Right ventricle myocardium inferior (tissue), 1 donor: Measurements from ENCODE around the gene PABPC5. TPM values are rescaled to one million over a fixed set of nuclear protein-coding genes. Genes with fewer than 3 reads are reported as not detected.

Source experiments
- ATAC-seq: fragments of 200-7000 bp; cut with Tn5 transposase; one replicate; pipeline ENCODE4 v1.9.1; 2020; ENCODE audit warnings: mild to moderate bottlenecking, moderate library complexity
- DNase-seq: peaks from one replicate; pipeline ENCODE4 v3.0.0; 2021; ENCODE audit errors: missing footprints
- intact Hi-C: fragments of 100-400 bp; cut with DNase I; formaldehyde crosslinking; loops from one replicate; pipeline ENCODE4 v1.11.0; 2022
- long read RNA-seq: library from polyadenylated mRNA; unstranded; transcript quantifications from one replicate; pipeline ENCODE4 v2.0.0, GENCODE V29; 2021
- total RNA-seq: library from RNA; stranded (reverse); fragmentation: NEBNext Ultra II Directional; extraction: Animal tissue kit (Norgen Biotek cat#: 25700); gene quantifications from one replicate; pipeline ENCODE4 v1.2.1, GENCODE V29; 2021
- donor health status: DM: no; HTN: yes; CAD: no; lungs with severe emphysema.

Gene PABPC5
- 0.87 TPM for total RNA-seq
- long read RNA-seq = 0 reads

DNA sequence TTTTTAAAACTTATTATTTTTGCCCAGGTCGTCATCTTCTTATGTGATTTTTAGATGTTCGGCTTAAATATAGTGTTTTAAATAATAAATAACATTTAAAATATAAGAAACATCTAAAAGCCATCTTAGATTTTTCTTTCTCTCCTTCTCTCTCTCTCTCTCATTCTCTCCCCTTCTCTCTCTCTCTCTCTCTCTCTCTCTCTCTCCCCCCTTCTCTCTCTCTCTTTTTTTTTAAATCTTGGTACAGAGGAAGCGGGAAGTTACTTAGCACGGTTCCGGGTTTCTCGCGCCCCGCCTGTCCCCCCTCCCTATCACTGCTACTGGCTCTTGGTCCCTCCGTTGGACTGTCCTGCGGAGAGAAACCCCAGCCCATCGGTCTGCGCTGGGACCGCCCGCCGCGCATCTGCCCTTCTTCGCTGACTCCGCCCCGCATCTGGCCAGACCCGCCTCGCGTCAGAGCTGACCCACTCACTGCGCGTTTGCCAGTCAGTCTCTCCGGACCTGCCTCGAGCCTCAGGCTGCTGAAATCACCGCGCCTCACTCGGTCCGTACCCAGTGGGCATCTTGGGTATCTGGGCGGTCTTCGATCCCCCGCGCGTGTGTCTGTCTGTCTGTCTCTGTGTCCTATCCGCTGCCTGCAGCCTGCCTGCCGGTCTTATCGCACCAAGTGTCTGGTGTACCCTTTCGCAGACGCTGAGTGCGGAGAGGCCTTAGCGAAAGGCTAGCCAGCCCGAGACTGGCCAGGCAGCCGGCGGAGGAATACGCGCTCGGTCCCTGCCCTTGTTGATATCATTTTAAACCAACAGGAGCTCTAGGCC, at the start of gene PABPC5:
Gene PABPC5 (plus strand): TSS at position 489 of the 818 bp plus-strand sequence. CDS start 739 bp downstream, outside the sequence.
- ATAC-seq (peak; percentile 99), DNase-seq (peak; percentile 86)
- intact Hi-C loops = no loop called here

DNA sequence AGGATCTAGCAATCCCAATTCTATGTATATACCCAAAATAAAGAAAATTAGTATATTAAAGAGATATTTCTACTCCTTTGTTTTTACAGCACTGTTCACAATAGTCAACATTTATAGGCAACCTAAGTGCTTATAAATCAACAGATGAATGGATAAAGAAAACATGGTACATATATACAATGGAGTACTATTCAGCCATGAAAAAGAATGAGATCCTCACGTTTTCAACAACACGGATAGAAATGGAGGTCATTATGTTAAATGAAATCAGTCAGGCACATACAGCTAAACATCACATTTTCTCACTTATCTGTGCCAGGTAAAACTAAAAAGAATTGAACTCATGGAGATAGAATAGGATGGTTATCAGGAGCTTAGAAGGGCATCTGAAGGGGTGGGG, 45.6 kb upstream of the PABPC5 start:
- intact Hi-C loops = no loop called here
- no peak for ATAC-seq
- DNase-seq = no peak

DNA sequence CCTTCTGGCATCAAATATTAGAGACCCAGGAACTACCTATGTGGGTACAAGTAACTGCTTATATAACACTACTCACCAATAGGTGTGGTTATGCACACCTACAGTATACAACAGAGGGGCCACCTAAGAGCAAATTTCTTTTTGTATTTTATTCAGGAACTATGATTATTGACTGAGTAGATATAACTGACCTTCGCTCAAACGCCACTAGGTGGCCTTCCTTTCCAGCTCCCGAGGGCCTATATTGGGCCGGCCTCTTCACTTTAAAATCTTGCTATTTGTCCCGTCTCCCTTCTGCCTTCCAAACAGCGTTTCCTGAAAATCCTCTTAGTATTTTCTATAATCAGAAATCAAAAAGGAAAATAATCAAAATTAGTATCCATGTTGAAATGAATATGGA, 19.9 kb upstream of the PABPC5 start:
- intact Hi-C loops = no loop called here

DNA sequence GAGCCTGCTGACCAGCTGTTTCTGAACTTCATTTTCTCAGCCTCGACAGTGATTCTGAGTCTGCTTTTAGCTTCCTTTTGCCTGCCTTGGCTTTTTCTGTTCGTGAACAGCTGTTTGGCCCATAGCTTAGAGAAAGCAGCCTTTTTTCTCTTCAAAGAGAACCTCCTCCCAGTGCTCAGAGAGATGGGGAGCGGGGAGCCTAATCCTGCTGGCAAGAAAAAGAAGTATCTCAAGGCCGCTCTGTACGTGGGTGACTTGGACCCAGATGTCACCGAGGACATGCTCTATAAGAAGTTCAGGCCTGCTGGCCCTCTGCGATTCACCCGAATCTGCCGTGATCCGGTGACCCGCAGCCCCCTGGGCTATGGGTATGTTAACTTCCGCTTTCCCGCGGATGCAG, 756 bp downstream of the PABPC5 start:
- ATAC-seq (no peak), DNase-seq (no peak)
- intact Hi-C loops = no loop called here

More for the DNA sequence above, 19.9 kb upstream of the PABPC5 start:
- ATAC-seq (no peak), DNase-seq (no peak)
